Measurements from ENCODE around the gene ARID3A.

DNA sequence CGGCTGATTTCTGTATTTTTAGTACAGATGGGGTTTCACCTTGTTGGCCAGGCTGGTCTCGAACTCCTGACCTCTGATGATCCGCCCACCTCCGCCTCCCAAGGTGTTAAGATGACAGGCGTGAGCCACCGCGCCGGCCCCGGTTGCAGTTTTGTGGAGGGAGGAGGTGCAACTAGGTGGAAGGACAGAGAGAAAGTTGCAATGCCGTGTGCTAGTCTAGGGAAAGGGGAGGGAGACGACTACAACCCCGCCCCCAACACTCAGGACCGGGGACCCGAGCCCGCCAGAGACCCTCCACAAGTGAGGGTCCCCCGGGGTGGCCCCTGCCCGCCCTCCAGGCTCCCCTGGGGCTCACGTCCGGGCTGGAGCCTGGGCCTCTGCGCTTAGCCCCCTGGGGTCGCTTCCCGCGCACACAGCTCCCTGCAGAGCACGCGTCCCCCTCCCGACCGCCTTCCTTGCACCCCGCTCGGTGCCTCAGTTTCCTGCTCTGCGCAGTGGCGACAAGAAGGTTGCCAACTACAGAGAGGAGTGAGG lies 1.2 kb upstream of the ARID3A start:
- TF ChIP-seq, protein P1, sequence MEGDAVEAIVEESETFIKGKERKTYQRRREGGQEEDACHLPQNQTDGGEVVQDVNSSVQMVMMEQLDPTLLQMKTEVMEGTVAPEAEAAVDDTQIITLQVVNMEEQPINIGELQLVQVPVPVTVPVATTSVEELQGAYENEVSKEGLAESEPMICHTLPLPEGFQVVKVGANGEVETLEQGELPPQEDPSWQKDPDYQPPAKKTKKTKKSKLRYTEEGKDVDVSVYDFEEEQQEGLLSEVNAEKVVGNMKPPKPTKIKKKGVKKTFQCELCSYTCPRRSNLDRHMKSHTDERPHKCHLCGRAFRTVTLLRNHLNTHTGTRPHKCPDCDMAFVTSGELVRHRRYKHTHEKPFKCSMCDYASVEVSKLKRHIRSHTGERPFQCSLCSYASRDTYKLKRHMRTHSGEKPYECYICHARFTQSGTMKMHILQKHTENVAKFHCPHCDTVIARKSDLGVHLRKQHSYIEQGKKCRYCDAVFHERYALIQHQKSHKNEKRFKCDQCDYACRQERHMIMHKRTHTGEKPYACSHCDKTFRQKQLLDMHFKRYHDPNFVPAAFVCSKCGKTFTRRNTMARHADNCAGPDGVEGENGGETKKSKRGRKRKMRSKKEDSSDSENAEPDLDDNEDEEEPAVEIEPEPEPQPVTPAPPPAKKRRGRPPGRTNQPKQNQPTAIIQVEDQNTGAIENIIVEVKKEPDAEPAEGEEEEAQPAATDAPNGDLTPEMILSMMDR (IDR thresholded peaks at IDR 0.05; ENCODE audit: insufficient read depth, low read length) = no peak
- no peak for TF ChIP-seq POLR2AphosphoS5 (IDR thresholded peaks at IDR 0.05; ENCODE audit: low read depth)

Data from HL-60 (cell line).